Bone marrow (tissue), 2 donors: ENCODE data around the gene KRT36.

Experiments used
- DNase-seq, 2 donors: peaks; one replicate each; lab custom pipeline; 2025; lab: John Stamatoyannopoulos, UW

Gene KRT36

DNA sequence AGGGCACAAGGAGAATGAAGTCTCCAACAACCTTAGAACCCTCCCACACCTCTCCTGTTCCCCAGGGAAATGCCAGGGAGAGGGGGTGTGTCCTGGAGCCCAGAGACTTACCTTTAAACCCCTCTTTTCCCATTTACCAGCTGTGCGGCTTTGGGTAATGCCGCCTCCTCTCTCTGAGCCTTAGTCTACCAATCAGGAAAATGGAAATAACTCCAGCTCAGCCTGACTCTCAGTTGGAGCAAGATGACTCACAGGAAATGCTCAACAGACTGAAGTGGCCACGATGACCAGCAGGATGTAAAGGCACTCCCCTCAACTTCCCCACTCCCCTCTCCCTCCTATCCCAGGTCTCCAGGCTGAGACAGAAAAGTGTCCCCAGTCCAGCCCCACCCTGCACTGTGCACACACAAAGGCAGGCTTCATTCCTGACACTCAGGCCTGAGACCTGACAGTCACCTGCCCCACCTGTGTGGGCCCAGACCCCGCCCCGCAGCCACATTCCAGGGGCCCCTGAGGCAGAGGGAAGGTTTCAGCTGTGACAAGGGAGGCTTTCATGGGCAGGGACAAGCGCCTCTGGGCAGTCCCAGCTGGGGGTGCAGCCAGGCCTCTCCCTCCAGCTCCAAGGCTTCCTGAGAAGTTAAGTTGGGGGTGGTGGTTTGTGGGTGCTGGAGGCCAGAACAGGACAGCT lies 32.0 kb upstream of the KRT36 start:
- no peak for DNase-seq

- no peak for DNase-seq
Observed at GRCh38 chr17:41520821-41521521, 31.3 kb upstream of the KRT36 start.

DNA sequence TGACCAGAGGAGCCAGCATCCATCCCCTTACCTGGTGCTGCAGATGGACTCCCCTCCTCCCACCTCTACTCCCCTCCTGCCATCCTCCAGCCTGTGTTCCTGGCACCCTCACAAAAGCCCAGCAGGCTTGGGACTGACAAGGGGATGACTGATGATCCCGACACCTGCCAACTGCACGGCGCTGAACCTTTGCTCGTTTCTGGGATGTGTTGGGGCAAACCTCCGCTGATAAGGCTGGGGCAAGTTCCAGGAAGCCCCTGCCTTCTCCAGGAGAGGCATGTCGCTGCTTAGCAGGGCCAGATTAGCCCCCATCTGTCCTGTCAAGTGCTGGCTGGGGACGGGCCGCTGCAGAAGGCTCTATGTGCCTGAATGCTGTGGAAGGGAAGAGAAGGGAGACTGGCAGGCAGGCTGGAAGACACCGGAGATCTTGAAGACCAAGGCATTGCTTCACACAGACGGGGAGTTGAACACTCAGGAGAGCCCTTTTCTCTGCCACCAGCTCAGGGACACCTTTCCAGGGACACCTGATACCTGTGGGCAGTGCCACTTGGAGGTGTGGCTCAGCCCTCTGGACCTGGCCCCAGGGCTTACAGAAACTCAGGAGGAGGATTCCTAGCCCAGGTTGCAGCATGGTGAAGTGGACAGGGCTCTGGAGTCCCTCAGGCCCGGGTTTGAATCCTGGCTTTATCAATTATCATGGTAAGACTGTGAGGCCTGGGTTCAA lies 30.0 kb upstream of the KRT36 start:
- DNase-seq: no peak

DNA sequence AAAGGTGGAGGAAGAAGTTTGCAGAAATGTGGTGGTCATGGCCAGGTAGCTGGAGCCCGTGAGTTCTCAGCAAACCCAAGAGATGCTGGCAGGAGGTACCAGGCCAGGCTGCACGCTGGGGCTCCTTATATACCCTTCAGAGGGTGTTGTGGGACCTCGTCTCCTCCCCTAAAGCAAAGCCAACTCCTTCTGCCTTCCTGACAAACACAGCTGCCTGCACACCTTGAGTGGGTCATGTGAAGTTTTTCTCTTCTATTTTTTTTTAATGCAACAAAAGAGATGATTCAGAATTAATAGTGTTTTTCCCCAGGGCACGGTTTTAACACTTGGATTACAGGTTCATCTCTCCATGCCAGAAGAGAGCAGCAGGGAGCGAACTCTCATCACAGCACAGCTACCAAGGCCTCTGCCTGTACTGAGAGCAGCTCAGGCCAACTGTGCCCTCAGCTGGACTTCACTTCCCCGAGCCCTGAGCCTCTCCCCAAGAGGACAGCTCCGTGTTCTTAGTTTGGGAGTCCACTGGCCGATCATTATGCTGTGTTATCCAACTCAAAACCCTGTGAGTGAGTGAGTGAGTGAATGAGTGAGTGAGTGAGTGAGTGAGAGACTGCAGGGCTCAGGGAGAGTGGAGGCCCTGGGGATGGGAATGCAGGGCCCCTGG lies 29.2 kb upstream of the KRT36 start, which contains the start of gene KRT15:
KRT15 (minus strand) TSS at position 102 of the 661 bp plus-strand sequence; CDS start at position 39, 63 bp downstream.
- DNase-seq: no peak

GRCh38 chr17:41518031-41518430 lies 28.3 kb upstream of the KRT36 start:
- DNase-seq: no peak

DNA sequence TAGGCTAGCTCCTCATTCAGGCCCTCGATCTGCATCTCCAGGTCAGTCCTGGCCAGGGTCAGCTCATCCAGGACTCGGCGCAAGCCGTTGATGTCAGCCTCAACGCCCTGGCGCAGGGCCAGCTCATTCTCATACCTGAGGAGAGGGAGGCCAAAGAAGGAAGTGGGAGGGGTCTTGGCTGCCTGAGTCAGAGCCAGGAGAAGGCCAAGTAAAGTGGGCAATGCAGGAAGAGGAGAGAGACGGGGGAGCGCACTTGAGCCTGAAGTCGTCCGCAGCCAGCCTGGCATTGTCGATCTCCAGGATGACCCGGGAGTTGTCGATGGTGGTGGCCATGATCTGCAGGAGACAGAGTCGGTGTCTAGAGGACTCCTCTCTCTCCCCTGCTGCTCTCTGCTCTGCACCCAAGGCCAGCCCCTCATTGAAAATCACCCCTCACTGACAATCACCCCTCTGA lies 27.1 kb upstream of the KRT36 start:
- no peak for DNase-seq

- DNase-seq: no peak
Observed at GRCh38 chr17:41516147-41516829, 26.6 kb upstream of the KRT36 start.

DNA sequence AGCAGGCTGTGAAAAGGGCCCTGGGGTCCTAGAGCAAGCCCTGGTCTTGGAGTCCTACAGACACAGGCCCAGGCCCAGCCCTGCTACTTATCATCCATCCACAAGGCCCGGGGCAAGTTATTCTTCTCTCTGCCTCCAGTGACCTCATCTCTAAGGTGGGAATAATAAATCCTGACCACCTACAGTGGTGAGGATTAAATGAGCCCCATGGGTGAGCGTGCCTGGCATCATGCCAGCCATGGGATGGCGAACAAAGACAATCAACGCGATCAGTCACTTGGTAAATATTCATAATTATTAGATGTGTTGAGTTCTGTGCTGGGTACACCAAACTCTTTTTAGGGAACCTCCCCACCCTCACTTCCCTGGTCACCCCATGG lies 23.4 kb upstream of the KRT36 start:
- no peak for DNase-seq

DNA sequence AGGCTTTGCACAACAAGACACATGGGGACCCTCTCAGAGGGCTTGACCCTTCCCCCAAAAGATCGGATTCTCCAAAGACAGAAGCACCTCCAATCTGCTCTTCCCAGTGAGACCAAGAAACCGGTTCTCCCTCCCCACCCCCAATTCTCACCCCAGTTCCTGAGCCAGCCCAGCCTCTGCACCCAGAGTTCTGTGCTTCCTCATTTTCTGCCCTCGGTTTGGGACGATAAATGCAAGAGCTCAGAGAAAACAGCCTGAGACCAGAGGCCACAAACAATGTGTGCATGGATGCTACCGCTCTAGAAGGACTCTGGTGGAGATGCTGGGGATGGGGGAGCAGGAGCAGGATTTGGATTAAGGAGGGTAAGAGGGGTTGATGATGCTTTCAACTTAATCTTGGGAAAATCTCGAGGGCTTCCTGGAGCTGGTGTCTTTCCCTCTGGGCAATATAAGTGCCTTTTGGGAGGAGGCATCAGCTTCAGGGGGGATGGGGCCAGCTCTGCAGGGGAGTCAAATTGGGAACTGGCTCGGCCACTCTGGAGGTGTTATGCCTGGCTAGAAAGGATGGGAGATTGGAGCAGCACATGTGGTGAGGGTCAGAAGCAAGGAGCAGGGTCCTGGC lies 22.9 kb upstream of the KRT36 start:
- DNase-seq: peak in 1 of 2 donors; percentile 5

DNA sequence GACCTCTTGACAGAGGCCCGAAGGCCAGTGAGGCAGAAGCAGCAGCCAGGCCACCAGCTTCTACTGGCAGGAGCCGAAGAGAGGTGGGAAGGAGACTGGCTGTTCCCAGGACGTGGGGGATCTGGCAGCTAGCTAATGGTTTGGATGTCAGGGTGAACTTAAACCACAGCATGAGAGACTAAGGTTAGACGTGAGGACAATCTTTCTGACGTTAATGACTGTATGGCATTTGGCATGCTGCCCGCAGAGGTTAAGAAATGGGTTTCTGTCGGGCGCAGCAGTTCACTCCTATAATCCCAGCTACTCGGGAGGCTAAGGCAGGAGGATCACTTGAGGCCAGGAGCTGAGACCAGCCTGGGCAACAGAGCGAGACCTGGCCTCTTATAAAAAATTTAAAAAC lies 22.0 kb upstream of the KRT36 start:
- no peak for DNase-seq

DNA sequence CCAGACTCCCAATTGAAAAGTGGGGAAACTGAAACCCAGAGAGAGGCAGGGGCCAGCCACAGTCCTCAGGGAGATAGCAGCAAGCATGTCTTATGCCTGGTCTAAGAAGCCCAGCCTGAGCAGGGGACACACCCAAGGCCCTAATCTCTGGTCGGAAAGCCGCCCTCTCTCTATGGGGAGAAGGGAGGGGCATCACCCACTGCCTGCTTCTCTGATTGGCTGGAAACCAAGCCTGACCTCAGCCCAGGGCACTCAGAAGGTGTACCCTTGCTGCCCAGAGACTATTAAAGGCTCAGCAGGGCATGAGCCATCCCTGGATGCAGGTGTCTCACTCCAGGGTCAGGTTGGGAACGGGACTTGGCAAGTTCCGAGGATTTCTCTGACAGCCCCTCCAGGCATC lies 21.4 kb upstream of the KRT36 start:
- DNase-seq: no peak

- DNase-seq: no peak
Observed at GRCh38 chr17:41510251-41511065, 20.7 kb upstream of the KRT36 start.

GRCh38 chr17:41507315-41507880 lies 17.7 kb upstream of the KRT36 start:
- DNase-seq: no peak

DNA sequence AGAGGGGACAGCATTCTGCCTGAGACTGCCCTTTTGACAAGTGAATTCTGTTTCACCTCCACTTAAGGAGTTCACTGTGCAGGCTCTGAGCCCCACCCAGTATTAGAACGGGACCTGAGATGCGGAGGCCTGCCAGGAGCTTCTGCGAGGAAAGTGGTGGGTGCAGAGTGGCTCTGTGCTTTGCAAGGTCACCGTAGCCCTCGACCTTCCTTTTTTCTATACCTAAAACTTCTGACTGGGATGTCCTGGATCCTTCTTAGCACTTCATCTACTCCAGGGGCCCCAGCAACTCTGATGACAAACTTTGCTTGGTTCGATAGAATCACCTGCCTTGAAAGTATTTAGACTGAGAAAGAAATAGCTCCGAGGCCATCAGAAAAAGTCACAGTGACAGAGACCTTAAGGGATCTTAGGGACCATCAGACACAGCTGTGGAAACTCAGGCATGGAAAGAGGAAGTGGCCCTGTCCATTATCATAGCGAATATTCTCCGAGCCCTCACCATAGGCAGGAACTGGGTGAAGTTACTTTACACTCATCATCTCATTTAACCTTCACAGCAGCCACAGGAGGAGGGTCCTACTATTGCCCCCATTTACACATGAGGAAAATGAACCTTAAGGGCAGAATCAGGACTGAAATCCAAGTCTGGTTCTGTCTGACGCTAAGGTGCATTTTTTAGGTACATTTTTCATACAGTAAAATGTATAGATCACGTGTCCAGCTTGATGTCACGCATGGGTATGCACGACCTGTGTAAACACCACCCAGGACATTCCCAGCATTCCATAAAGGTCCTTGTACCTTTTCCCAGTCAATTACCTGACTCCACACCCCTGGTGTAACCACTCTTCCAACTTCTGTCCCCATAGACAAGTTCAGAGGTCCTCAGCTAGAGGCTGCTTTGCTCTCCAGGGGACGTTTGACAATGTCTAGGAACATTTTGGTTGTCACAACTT lies 16.4 kb upstream of the KRT36 start:
- no peak for DNase-seq

GRCh38 chr17:41505007-41505808 lies 15.5 kb upstream of the KRT36 start, which contains the start of gene KRT13:
TSS of gene KRT13 (minus strand) at chr17:41505612. CDS start at chr17:41505550, 62 bp downstream.
- no peak for DNase-seq

DNA sequence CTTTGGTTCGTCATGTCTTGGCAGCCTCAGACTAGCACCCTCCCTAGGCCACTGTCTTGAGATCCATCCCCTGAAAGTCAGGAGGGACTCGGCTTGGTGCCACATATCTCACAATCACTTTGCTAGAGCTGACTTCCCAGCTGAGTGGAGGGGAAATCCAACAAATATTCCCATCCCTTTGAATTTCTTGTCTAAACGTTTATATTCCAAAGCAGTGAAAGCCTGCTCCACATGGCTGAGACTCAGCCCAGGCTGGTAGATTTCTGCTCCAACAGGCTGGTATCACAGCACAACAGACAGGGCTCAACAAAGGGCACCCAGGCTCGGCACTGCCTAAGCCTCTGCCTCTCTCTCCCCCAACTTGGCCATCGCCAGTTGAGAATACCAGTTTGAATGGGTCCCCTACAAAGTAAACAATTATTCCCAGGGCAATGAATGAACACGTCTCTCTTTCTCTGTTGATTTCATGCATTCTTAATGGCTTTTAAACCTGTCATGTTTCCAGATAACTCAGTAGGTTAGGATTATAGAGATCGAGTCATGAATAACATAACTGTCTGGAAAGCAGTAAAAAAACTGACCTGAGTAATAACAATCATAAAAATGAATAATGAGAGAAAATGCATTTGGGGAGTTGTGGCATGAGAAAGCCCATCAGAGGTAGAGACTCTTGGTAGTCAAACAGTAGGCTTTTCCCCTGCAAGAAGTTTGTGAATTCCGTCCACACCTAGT lies 14.7 kb upstream of the KRT36 start:
- no peak for DNase-seq

- no peak for DNase-seq
Observed at GRCh38 chr17:41503202-41503601, 13.5 kb upstream of the KRT36 start.
